ENCODE measurements around the gene PNKP.
A peak's percentile ranks its signal among the peaks of the same experiment; 100 is the strongest.

The PNKP gene

DNA sequence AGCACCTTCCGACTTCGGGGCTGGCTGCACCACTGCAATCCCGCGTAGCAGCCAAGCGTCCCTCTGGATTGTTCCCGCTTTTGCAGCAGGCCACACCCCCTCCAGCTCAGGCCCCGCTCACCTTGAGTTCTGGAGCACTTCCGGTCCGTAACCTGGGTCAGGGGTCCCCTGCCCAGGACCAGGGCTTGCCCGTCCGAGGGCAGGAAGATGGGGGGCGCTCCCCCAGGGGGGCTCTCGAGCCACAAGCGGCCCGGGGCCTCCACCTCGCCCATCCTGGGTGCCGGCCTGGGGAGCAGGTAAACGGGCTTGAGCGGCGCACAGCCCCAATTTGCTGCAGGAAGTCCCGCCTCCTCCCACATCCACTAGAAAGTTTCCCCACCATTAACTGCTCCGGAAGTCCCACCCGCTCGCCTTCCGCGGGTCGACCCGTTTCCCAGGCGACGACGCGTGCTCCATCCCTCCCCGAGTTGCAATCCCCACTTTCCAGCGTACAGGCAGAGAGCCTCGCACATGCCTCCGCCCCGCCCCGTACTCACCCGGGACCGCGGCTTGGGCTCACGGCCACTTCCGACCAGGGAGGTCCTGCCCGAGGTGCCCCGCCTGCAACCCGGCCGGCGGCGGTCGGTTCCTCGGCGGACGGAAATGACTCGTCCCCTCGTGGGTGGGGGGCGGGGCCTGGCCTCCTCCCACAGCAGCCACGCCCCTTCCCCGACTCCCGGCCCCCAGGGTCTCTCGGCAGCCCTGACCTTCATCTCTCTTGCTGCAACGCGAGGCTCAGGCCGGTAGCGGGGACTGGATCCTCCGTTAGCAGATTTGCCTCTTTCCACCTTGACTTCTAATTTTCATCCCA lies at the start of gene PNKP:
Gene PNKP (minus strand): TSS at position 644 of the 850 bp plus-strand sequence. CDS start 372 bp downstream, at position 272.
- H3K4me1 ChIP-seq (ENCODE audit: insufficient read depth, low read length): peaks cover 30% of the 10 kb centered on the region
- H2AFZ ChIP-seq (ENCODE audit: low read depth, low read length): peak within 1 kb of the TSS; percentile 13
- no peaks in the 10 kb centered on the region for H3K27me3 ChIP-seq (ENCODE audit: insufficient read depth, low read length)
- peaks cover 26% of the 10 kb centered on the region for H3K36me3 ChIP-seq (ENCODE audit: insufficient read depth, low read length)
- no peaks in the 10 kb centered on the region for H3K9me3 ChIP-seq (ENCODE audit: low read length)
- H3K4me3 ChIP-seq (ENCODE audit: low read length): peak within 1 kb of the TSS; percentile 73

DNA sequence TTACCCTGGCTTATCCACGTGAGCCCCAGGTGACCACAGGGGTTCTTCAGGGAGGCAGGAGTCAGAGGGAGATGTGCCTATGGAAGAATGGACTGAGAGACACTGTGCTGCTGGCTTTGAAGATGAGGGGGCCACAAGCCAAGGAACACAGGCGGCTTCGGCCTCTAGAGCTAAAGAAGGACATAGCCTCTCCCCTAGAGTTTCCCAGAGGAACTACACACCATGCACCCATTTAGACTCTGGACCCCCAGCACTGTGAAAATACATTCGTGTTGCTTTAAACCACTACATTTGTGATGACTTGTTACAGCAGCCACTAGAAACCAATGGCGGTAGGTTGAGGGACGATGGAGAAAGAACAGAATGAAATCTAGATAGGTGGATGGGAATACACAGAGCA lies 47.9 kb upstream of the PNKP start:
- Histone ChIP-seq H3K4me3 (ENCODE audit: low read length) (no peak overlapping the region), H3K27me3 (ENCODE audit: insufficient read depth, low read length) (no peaks in the 10 kb centered on the region), H3K4me1 (ENCODE audit: insufficient read depth, low read length) (no peaks in the 10 kb centered on the region), H3K36me3 (ENCODE audit: insufficient read depth, low read length) (peaks cover 72% of the 10 kb centered on the region), H2AFZ (ENCODE audit: low read depth, low read length) (no peak overlapping the region), H3K9me3 (ENCODE audit: low read length) (peaks cover 18% of the 10 kb centered on the region)

DNA sequence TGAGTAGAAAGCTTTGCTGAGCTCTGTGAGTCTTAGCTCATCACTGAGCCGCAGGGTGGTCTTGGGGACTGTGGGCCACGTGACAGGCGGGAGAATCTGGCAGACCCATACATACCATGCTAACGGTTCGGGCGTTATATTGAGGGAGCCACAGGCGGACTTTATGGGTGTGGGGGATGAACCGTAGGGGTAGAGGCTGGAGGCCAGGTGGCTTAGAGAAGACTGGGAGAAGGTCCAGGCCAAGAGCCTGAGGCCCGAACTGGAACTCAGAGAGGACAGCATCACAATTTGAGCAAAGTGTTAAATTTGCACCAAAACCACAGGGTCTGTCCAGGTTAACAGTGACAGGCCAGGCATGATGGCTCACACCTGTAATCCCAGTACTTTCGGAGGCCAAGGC lies 46.3 kb upstream of the PNKP start:
- Histone ChIP-seq H3K4me3 (ENCODE audit: low read length) (no peak overlapping the region), H3K27me3 (ENCODE audit: insufficient read depth, low read length) (no peaks in the 10 kb centered on the region), H2AFZ (ENCODE audit: low read depth, low read length) (no peak overlapping the region), H3K36me3 (ENCODE audit: insufficient read depth, low read length) (peaks cover 81% of the 10 kb centered on the region), H3K9me3 (ENCODE audit: low read length) (peaks cover 18% of the 10 kb centered on the region), H3K4me1 (ENCODE audit: insufficient read depth, low read length) (no peaks in the 10 kb centered on the region)

DNA sequence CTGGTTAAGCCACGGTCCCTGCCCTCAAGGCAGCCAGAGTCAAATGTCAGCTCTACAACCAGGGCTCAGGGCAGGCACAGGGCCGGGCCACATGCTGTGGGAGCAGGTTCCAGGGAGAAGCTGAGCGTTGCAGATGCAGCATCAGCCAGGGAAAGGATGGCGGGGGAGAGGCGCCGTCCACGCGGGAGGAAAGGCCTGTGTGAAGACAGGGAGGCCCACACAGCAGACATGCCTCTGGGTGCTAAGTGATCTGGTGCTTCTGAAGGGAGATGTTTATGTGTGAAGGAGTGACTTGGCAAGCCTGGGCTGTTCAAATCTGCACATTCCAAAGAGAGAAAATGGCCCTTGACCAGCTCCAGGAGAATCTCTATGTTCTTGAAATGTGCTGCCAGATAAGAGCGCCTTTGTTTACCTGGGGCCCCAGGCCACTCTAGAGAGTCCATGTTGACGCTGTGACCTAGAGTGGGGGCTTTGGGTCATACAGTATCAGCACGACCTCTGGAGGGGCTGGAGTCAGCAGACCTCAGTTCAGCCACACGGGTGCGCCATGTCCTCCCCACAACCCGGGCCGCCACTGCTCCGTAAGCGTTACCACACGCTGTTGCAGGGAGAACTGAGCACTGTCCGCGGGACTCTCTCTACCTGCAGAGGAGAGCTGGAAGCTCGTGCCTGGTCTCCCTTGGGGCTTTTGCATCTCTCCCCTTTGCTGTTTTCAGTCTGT lies 45.7 kb upstream of the PNKP start:
- H3K36me3 ChIP-seq (ENCODE audit: insufficient read depth, low read length): peaks cover 82% of the 10 kb centered on the region
- no peaks in the 10 kb centered on the region for H3K4me1 ChIP-seq (ENCODE audit: insufficient read depth, low read length)
- H2AFZ ChIP-seq (ENCODE audit: low read depth, low read length): no peak overlapping the region
- peaks cover 18% of the 10 kb centered on the region for H3K9me3 ChIP-seq (ENCODE audit: low read length)
- H3K4me3 ChIP-seq (ENCODE audit: low read length): no peak overlapping the region
- no peaks in the 10 kb centered on the region for H3K27me3 ChIP-seq (ENCODE audit: insufficient read depth, low read length)

DNA sequence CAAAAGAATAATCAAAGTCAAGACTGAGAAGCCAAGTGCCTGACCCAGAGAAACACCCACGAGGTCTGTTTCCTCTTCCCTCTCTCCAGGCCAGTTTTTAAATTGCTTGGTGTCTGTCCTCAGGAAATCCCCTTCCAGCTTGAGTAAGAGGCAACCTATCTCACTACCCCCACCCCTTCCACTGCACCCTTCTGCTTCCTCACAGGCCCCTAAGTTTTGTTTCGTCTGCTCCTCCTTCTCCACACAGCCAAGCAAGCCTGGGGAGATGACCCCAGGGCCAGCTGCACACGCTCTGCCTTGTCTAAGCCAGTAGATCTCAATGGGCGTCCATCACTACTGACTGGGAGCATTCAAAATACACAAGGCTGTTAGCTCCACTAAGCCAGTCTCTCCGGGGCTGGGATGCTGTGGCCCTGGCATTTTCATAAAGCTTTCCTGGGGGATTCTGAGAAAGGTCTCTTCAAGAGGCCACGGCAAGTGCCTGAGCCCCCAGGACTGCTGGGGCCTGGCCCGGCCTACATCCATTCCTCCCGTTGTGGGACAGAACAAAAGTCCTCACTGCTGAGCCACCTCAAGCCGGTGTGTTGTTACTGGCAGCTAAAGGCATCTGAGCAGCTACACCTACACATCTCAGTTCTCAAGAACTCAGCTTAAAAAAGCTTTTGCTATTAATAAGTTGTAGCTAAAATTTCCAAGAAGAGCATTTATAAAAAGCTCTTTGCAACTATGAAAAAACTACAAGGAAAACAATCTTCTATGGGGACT lies 44.2 kb upstream of the PNKP start:
- Histone ChIP-seq H2AFZ (ENCODE audit: low read depth, low read length) (no peak overlapping the region), H3K4me1 (ENCODE audit: insufficient read depth, low read length) (no peaks in the 10 kb centered on the region), H3K36me3 (ENCODE audit: insufficient read depth, low read length) (peaks cover 82% of the 10 kb centered on the region), H3K9me3 (ENCODE audit: low read length) (peaks cover 11% of the 10 kb centered on the region), H3K27me3 (ENCODE audit: insufficient read depth, low read length) (no peaks in the 10 kb centered on the region), H3K4me3 (ENCODE audit: low read length) (no peak overlapping the region)

DNA sequence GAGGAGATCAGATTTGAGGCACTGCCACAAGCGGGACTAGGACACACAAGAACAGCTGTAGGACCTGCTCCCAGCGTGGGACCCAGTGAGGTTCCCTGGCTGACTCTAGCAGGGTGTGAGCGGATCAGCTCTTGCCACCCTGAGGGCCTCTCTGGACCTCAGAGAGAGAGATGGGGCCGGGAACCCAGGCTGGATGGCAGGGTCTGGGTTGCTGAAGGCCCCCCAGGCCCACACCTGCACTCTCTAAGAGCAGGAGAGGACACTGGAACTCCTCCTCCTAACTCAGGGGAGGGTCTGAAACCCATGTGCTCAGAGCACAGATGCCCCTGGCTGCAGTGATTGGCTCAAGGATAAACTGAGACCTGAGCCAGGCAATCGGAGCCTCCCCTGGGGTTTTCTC lies 42.8 kb upstream of the PNKP start:
- Histone ChIP-seq H3K4me1 (ENCODE audit: insufficient read depth, low read length) (no peaks in the 10 kb centered on the region), H3K4me3 (ENCODE audit: low read length) (no peak overlapping the region), H3K36me3 (ENCODE audit: insufficient read depth, low read length) (peaks cover 73% of the 10 kb centered on the region), H2AFZ (ENCODE audit: low read depth, low read length) (no peak overlapping the region), H3K27me3 (ENCODE audit: insufficient read depth, low read length) (no peaks in the 10 kb centered on the region), H3K9me3 (ENCODE audit: low read length) (peaks cover 5% of the 10 kb centered on the region)

DNA sequence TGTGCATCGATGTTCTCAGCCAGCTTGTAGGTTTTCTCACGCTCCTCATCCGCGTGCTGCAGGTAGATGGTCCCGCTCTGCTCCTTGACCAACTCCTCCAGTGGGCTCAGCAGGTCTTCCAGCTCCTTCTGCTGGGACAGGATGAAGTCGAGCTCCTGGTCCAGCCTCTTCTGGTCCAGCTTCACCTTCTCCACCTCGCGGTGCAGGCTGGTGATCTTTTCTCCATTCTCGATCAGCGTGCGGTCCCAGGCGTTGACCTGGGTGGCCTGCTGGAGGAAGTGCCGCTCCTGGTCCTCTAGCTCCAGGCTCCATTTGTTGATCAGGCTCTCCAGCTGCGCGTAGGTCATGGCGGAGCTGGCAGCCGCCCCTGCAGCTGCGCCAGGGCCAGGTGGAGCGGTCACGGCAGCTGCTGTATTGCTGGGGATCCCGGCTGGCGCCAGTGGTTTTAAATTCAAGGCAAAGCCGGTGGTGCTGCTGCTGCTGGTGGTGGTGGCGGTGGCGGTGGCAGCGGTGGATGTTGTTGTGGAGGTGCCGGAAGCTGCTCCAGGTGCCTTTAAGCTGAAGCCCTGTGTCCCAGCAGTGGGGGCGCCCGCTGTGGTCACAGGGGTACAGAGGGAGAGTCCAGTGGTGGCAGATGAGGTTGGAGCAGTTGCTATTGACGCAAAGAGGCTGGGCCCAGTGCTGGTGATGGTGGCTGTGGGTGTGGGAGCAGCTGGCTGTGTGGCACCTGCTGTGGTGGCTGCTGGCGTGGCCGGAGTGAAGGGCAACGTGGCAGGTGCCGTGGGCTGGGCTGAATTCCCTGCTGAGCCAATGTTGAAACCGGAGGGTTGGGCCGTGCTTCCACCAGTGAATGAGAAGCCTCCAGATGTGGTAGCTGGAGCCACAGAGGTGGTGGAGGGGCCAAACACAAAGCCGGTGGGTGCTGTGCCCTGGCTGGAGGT lies 41.4 kb upstream of the PNKP start:
- Histone ChIP-seq H3K27me3 (ENCODE audit: insufficient read depth, low read length) (no peaks in the 10 kb centered on the region), H3K4me3 (ENCODE audit: low read length) (no peak overlapping the region), H3K36me3 (ENCODE audit: insufficient read depth, low read length) (peaks cover 61% of the 10 kb centered on the region)

DNA sequence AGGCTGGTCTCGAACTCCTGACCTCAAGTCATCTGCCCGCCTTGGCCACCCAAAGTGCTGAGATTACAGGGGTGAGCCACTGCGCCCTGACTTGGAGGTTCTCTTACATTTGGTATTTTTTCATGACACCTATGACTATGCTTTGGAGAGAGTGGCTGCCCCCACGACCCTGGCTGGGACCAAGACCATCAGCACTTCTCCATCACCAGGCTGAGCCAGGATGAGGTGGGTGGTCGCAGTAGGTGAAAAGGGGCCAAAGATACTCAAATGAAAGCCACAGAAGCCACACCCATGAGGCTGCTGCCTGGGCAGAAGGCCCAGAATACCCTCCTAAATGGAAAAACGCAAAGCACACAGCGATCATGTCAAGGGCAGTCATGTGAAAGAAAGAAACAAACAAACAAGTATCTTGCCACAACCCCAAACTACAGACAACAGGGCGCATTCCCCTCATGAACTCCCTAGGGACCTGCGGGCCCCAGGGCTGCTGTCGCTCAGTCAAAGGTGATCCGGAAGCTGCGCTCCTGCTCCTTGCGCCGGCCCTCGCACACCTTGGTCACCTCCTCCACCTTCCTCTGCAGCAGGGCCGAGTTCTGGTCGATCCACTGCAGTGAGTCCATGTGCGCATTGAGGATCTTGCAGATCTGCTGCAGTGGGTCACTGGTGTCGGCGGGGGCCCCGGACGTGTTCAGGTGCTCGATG lies 40.5 kb upstream of the PNKP start:
- Histone ChIP-seq H3K4me3 (ENCODE audit: low read length) (no peak overlapping the region), H3K4me1 (ENCODE audit: insufficient read depth, low read length) (no peaks in the 10 kb centered on the region), H2AFZ (ENCODE audit: low read depth, low read length) (no peak overlapping the region), H3K9me3 (ENCODE audit: low read length) (no peaks in the 10 kb centered on the region), H3K27me3 (ENCODE audit: insufficient read depth, low read length) (no peaks in the 10 kb centered on the region), H3K36me3 (ENCODE audit: insufficient read depth, low read length) (peaks cover 53% of the 10 kb centered on the region)

More for the DNA sequence above, 41.4 kb upstream of the PNKP start:
- Histone ChIP-seq H3K4me1 (ENCODE audit: insufficient read depth, low read length) (no peaks in the 10 kb centered on the region), H2AFZ (ENCODE audit: low read depth, low read length) (no peak overlapping the region), H3K9me3 (ENCODE audit: low read length) (no peaks in the 10 kb centered on the region)

DNA sequence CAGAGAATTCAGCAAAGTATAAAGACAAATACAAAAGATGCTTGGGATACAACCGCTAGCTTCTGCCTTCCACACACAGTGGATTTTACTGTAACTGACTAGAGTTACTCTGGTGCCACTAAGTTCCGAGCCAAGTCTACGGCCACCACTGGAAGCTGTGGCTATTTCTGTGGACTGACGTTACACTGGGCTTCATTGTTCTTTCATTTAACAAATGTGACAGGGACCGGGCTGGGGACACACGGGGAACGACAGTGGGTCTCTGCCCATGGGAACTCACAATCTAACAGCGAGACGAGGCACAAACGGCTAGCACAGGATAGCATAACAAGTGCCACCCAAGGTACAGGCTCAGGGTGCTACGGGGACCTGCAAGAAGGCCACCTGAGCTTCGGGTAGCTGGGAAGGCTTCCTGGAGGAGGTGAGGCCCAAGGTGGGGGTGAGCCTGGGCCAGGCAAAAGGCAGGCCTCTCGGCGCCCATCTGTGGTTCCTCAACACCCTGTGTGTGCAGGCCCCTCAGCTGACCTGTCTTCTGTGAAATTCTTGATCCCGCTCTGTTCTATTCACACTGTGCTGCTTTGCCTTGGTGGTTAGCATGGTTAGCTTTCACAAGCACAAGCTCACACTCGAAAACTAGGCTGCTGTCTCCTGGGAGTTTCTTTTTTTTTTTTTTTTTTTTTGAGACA lies 39.6 kb upstream of the PNKP start:
- H3K27me3 ChIP-seq (ENCODE audit: insufficient read depth, low read length): no peaks in the 10 kb centered on the region
- H3K4me3 ChIP-seq (ENCODE audit: low read length): no peak overlapping the region
- H2AFZ ChIP-seq (ENCODE audit: low read depth, low read length): no peak overlapping the region
- peaks cover 46% of the 10 kb centered on the region for H3K36me3 ChIP-seq (ENCODE audit: insufficient read depth, low read length)
- H3K4me1 ChIP-seq (ENCODE audit: insufficient read depth, low read length): no peaks in the 10 kb centered on the region
- no peaks in the 10 kb centered on the region for H3K9me3 ChIP-seq (ENCODE audit: low read length)

DNA sequence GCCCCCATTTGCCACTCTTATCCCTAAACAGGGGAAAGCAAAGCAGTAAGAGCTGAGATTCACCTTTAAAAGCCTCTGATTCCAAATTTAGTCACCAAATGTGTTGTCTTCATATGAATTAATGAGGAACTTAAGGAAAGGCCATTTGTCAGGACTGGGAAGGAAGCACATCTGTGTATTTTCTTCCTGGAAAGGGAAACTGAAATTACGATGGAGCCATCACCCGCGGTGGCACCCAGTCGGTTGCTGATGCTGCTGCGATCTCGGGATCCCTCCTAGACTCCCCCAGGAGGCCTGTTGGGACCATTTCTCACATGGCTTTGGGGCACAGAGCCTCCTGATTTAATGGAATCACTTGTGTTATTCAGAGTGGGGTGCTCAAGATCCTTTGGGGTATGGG lies 36.8 kb upstream of the PNKP start:
- no peak overlapping the region for H2AFZ ChIP-seq (ENCODE audit: low read depth, low read length)
- no peaks in the 10 kb centered on the region for H3K4me1 ChIP-seq (ENCODE audit: insufficient read depth, low read length)
- H3K9me3 ChIP-seq (ENCODE audit: low read length): no peaks in the 10 kb centered on the region
- H3K36me3 ChIP-seq (ENCODE audit: insufficient read depth, low read length): peaks cover 24% of the 10 kb centered on the region
- H3K4me3 ChIP-seq (ENCODE audit: low read length): no peak overlapping the region
- H3K27me3 ChIP-seq (ENCODE audit: insufficient read depth, low read length): no peaks in the 10 kb centered on the region

DNA sequence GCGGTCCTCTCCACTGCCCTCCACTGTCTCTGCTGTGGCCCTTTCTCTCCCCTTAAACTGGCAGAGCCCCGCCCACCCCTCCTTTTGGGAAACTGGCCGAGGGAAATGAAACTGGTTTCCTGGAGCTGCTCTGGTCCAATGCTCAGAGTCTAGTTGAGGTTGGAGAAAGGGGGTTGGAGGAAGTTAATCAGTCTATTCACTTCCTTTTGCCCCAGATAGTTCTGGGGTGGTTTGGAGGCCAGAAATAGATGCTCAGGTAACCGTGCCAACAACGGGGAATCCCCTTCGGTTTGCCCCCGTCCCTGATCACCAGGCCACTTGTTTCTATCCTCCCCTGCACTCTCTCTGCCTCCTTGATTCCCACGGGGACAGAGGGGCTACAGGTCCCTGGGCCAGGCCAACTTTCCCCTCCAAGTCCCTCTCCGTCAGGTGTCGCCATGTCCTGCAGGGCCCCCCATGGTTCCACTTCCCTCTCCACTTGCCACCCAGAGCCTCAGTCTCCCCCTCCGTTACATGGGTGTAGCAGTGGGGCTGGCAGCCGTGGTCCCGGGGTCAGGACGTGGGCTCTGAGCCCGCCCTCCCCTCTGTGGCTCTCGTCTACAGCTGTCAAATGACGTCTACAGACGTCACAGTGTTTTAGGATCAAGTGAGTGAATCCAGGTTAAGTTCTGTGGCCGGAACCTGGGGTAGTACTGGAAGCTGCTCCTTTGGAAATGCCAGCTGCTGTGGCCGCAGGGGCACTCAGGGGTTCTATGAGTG lies 29.7 kb upstream of the PNKP start, which contains the start of gene IL4I1:
Gene IL4I1 (minus strand): TSS at position 25 of the 759 bp plus-strand sequence. CDS start 727 bp downstream, outside the sequence.
- Histone ChIP-seq H3K4me1 (ENCODE audit: insufficient read depth, low read length) (peaks cover 6% of the 10 kb centered on the region), H2AFZ (ENCODE audit: low read depth, low read length) (no peak within 1 kb of the TSS), H3K27me3 (ENCODE audit: insufficient read depth, low read length) (peaks cover 5% of the 10 kb centered on the region), H3K36me3 (ENCODE audit: insufficient read depth, low read length) (no peaks in the 10 kb centered on the region), H3K4me3 (ENCODE audit: low read length) (no peak within 1 kb of the TSS), H3K9me3 (ENCODE audit: low read length) (no peaks in the 10 kb centered on the region)
